GM23248 (cell line): ENCODE data around the gene MOGAT3. TPM values are rescaled to one million over a fixed set of nuclear protein-coding genes. Genes with fewer than 3 reads are reported as not detected.
A peak's percentile ranks its signal among the peaks of the same experiment; 100 is the strongest.
"Not testable (repeated sequence)": the region's sequence is repeated elsewhere in the genome, so short reads cannot be mapped to it uniquely, and the experiment has no call there.

Experiments used
- DNase-seq: peaks from one replicate; pipeline ENCODE4 v3.0.0-alpha.2; 2015
- H2AFZ ChIP-seq: fragments of 200-600 bp; sonication (generic); 2 replicates; pipeline ENCODE4 v1.6.1; 2016; ENCODE audit warnings: antibody characterized with exemption
- H3F3A ChIP-seq: fragments of 200-600 bp; sonication (generic); 2 replicates; pipeline ENCODE4 v1.6.1; 2016; ENCODE audit warnings: mild to moderate bottlenecking, antibody characterized with exemption, mixed run types; ENCODE audit not compliant: insufficient read depth
- H3K27ac ChIP-seq: fragments of 200-600 bp; sonication (generic); 2 replicates; pipeline ENCODE4 v1.5.1; 2016; ENCODE audit warnings: mild to moderate bottlenecking
- H3K27me3 ChIP-seq: fragments of 200-600 bp; sonication (generic); replicated peaks from 2 replicates; pipeline ENCODE4 v1.6.1; 2016; ENCODE audit warnings: mild to moderate bottlenecking; ENCODE audit not compliant: insufficient read depth
- H3K36me3 ChIP-seq: fragments of 200-600 bp; sonication (generic); 2 replicates; pipeline ENCODE4 v1.6.1; 2016; ENCODE audit warnings: low read depth, mild to moderate bottlenecking
- H3K4me1 ChIP-seq: fragments of 200-600 bp; sonication (generic); 2 replicates; pipeline ENCODE4 v1.6.1; 2016; ENCODE audit warnings: mild to moderate bottlenecking; ENCODE audit not compliant: insufficient read depth
- H3K4me2 ChIP-seq: fragments of 200-600 bp; sonication (generic); one replicate; pipeline ENCODE4 v1.6.1; 2016; ENCODE audit warnings: mild to moderate bottlenecking; ENCODE audit not compliant: unreplicated experiment
- H3K4me3 ChIP-seq: fragments of 200-600 bp; sonication (generic); 2 replicates; pipeline ENCODE4 v1.5.1; 2016; ENCODE audit warnings: mild to moderate bottlenecking
- H3K79me2 ChIP-seq: fragments of 200-600 bp; sonication (generic); 2 replicates; pipeline ENCODE4 v1.6.1; 2016; ENCODE audit warnings: mild to moderate bottlenecking; ENCODE audit not compliant: insufficient read depth
- H3K9ac ChIP-seq: fragments of 200-600 bp; sonication (generic); 2 replicates; pipeline ENCODE4 v1.6.1; 2016; ENCODE audit warnings: mild to moderate bottlenecking
- H3K9me2 ChIP-seq: fragments of 200-600 bp; sonication (generic); 2 replicates; pipeline ENCODE4 v1.6.1; 2016; ENCODE audit warnings: mixed run types, mild to moderate bottlenecking, moderate library complexity; ENCODE audit not compliant: insufficient read depth
- H3K9me3 ChIP-seq: fragments of 200-600 bp; sonication (generic); one replicate; pipeline ENCODE4 v1.6.1; 2017; ENCODE audit warnings: low read depth
- H4K20me1 ChIP-seq: fragments of 200-600 bp; sonication (generic); 2 replicates; pipeline ENCODE4 v1.6.0; 2016; ENCODE audit not compliant: insufficient read depth
- EZH2 ChIP-seq: fragments of 200-600 bp; sonication (generic); IDR thresholded peaks from 2 replicates; pipeline ENCODE4 v1.6.1; 2018; ENCODE audit warnings: antibody characterized with exemption, mild to moderate bottlenecking; ENCODE audit not compliant: insufficient read depth, poor library complexity, severe bottlenecking
- EZH2phosphoT487 ChIP-seq: fragments of 200-600 bp; sonication (generic); IDR thresholded peaks from 2 replicates; pipeline ENCODE4 v1.6.1; 2018; ENCODE audit warnings: antibody characterized with exemption, moderate library complexity, mild to moderate bottlenecking, low read depth; ENCODE audit not compliant: insufficient read depth
- WGBS, 2 experiments: methylation state at CpG; one replicate each; pipeline ENCODE4 v1.1.6; 2015 to 2017; ENCODE audit warnings: low lambda C conversion rate in 2 of 2, low coverage in 1 of 2; ENCODE audit errors: missing lambda C conversion rate in 2 of 2; 5-methylcytosine and 5-hydroxymethylcytosine counted together
- in situ Hi-C: fragments of 300-500 bp; cut with MboI; formaldehyde crosslinking; loops from 2 replicates; pipeline ENCODE4 v1.15.0; 2020
- polyA plus RNA-seq: library from polyadenylated mRNA; unstranded; fragments of >200 nt; fragmentation: Nextera tagmentation; extraction: Ambion mirVana; gene quantifications from 2 replicates; pipeline ENCODE4 v1.2.1, GENCODE V29; 2016
- total RNA-seq: library from RNA; depleted of rRNA; stranded (reverse); fragments of >200 nt; shearing (Covaris generic); gene quantifications from 2 replicates; pipeline ENCODE4 v1.2.3, GENCODE V29; 2014

Gene MOGAT3
- total and polyA plus RNA-seq, 2 experiments from 2014 or later: not detected

GRCh38 chr7:101208794-101209193 is 8.0 kb upstream of the MOGAT3 start:
- H3K4me3 ChIP-seq: no peak overlapping the region
- peaks cover 2% of the 10 kb centered on the region for H3K79me2 ChIP-seq
- H3K27me3 ChIP-seq: no peaks in the 10 kb centered on the region
- no peak overlapping the region for H3K27ac ChIP-seq
- H2AFZ ChIP-seq: no peak overlapping the region
- H3K9ac ChIP-seq: no peak overlapping the region
- in situ Hi-C loops: no loop called here
- TF ChIP-seq EZH2 (no peak), EZH2phosphoT487 (no peak)
- H3K4me2 ChIP-seq: no peak overlapping the region
- DNase-seq: no peak
- no peaks in the 10 kb centered on the region for H4K20me1 ChIP-seq
- WGBS, 2 experiments: 93 to 94% methylated on average over 14 of the region's 14 CpGs
- no peaks in the 10 kb centered on the region for H3K4me1 ChIP-seq
- H3K9me2 ChIP-seq: no peaks in the 10 kb centered on the region
- H3F3A ChIP-seq: peaks cover 6% of the 10 kb centered on the region; the same call in 1 of the 2 replicates
- peaks cover 4% of the 10 kb centered on the region; the same call in 1 of the 2 replicates for H3K36me3 ChIP-seq
- H3K9me3 ChIP-seq: no peaks in the 10 kb centered on the region

- no peaks in the 10 kb centered on the region for H3K4me1 ChIP-seq
- no peaks in the 10 kb centered on the region for H3K79me2 ChIP-seq
- peaks cover 3% of the 10 kb centered on the region; the same call in 1 of the 2 replicates for H3K27me3 ChIP-seq
- H3K9me3 ChIP-seq: no peaks in the 10 kb centered on the region
- no peak overlapping the region for H3K4me2 ChIP-seq
- no peak for DNase-seq
- H4K20me1 ChIP-seq: no peaks in the 10 kb centered on the region
- in situ Hi-C loops: no loop called here
- H3K4me3 ChIP-seq: no peak overlapping the region
- H3K36me3 ChIP-seq: no peaks in the 10 kb centered on the region; the same call in 1 of the 2 replicates
- TF ChIP-seq EZH2 (no peak), EZH2phosphoT487 (no peak)
- peaks cover 6% of the 10 kb centered on the region; the same call in 1 of the 2 replicates for H3F3A ChIP-seq
- WGBS, 2 experiments: 95 to 98% methylated on average over 15 to 16 of the region's 17 CpGs
- H3K9me2 ChIP-seq: no peaks in the 10 kb centered on the region
- no peak overlapping the region for H3K27ac ChIP-seq
- no peak overlapping the region for H2AFZ ChIP-seq
- H3K9ac ChIP-seq: no peak overlapping the region
Observed at GRCh38 chr7:101207459-101207858, 6.6 kb upstream of the MOGAT3 start.

GRCh38 chr7:101206665-101207042 is 5.8 kb upstream of the MOGAT3 start:
- in situ Hi-C loops: no loop called here
- no peak for TF ChIP-seq EZH2phosphoT487
- no peak for TF ChIP-seq EZH2
- WGBS, 2 experiments: 80 to 83% methylated on average over 17 to 19 of the region's 19 CpGs
- H3K4me2 ChIP-seq: no peak overlapping the region
- H3K9me3 ChIP-seq: no peaks in the 10 kb centered on the region
- H3K9me2 ChIP-seq: no peaks in the 10 kb centered on the region
- H3F3A ChIP-seq: peaks cover 6% of the 10 kb centered on the region; the same call in 1 of the 2 replicates
- no peaks in the 10 kb centered on the region for H4K20me1 ChIP-seq
- no peak for DNase-seq
- no peak overlapping the region for H3K9ac ChIP-seq
- no peaks in the 10 kb centered on the region for H3K79me2 ChIP-seq
- H3K27me3 ChIP-seq: peaks cover 12% of the 10 kb centered on the region; the same call in 1 of the 2 replicates
- no peaks in the 10 kb centered on the region for H3K4me1 ChIP-seq
- no peak overlapping the region for H2AFZ ChIP-seq
- H3K4me3 ChIP-seq: no peak overlapping the region
- no peak overlapping the region for H3K27ac ChIP-seq
- H3K36me3 ChIP-seq: no peaks in the 10 kb centered on the region; the same call in 1 of the 2 replicates

- no peaks in the 10 kb centered on the region for H3K9me3 ChIP-seq
- in situ Hi-C loops: no loop called here
- no peak overlapping the region for H3K9ac ChIP-seq
- peaks cover 6% of the 10 kb centered on the region; the same call in 1 of the 2 replicates for H3F3A ChIP-seq
- no peak for DNase-seq
- no peak overlapping the region for H2AFZ ChIP-seq
- no peaks in the 10 kb centered on the region for H3K79me2 ChIP-seq
- H3K27ac ChIP-seq: no peak overlapping the region
- TF ChIP-seq EZH2: no peak
- H4K20me1 ChIP-seq: no peaks in the 10 kb centered on the region
- no peaks in the 10 kb centered on the region; the same call in 1 of the 2 replicates for H3K36me3 ChIP-seq
- H3K4me3 ChIP-seq: no peak overlapping the region
- WGBS, 2 experiments: 87 to 88% methylated on average over 28 to 32 of the region's 32 CpGs
- no peaks in the 10 kb centered on the region for H3K4me1 ChIP-seq
- peaks cover 17% of the 10 kb centered on the region; the same call in 1 of the 2 replicates for H3K27me3 ChIP-seq
- no peak overlapping the region for H3K4me2 ChIP-seq
- H3K9me2 ChIP-seq: no peaks in the 10 kb centered on the region
Observed at GRCh38 chr7:101205901-101206664, 5.2 kb upstream of the MOGAT3 start.

- H3K4me1 ChIP-seq, H3K9me3 ChIP-seq, H3K9me2 ChIP-seq, H3K9ac ChIP-seq, H3F3A ChIP-seq, in situ Hi-C loops, H3K4me3 ChIP-seq, H3K36me3 ChIP-seq, H4K20me1 ChIP-seq, H3K27ac ChIP-seq, H3K79me2 ChIP-seq, H3K4me2 ChIP-seq: not testable (repeated sequence)
- peak; percentile 62 for DNase-seq
- Histone ChIP-seq H3K27me3 (peaks cover 26% of the 10 kb centered on the region; the same call in 1 of the 2 replicates), H2AFZ (peak overlapping the region; percentile 18)
- 53 to 55% methylated on average over 22 of the region's 22 CpGs for WGBS, 2 experiments
Observed at GRCh38 chr7:101203740-101204738, 3.2 kb upstream of the MOGAT3 start.
